ENCODE measurements around the gene CABLES1.

CABLES1 gene

GRCh38 chr18:23114171-23114881 is 21.0 kb upstream of the CABLES1 start:
- DNase-seq: no peak

DNA sequence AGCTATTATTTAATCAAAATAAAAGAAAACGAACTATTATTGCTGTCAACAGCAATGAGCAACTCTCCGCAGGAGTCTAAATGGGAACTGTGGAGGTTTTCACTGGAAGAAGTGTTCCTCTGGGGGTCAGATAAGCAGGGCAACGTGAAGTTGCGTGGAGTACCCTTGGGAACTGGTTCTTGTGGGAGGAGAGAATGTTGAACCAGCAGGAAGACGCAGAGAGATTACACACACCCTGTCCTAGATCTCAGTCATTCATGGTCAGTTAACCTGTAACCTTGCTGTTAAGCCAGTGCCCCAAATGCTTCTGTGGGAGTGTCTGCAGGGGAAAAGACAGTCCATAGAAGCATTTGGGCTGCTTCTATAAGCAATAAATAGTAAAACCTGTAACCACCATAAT is 20.4 kb upstream of the CABLES1 start:
- no peak for DNase-seq

GRCh38 chr18:23115683-23116096 is 19.6 kb upstream of the CABLES1 start:
- DNase-seq: no peak

DNA sequence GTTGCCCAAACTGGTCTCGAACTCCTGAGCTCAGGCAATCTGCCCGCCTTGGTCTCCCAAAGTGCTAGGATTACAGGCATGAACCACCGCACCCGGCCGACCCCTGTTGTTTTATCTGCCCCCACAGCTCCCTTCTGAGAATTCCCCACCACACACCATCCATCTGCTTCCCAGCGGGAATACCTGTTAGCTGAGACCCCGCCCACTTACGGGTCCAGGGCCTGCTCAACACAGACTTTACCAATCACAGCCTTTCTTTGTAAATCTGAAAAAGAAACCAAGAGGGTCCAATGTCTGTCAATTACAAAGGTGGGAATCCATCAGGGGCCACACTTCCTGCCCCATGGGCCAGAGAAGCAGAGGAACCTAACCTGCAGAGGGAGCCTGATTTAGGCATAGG is 14.2 kb upstream of the CABLES1 start:
- no peak for DNase-seq

- no peak for DNase-seq
Observed at GRCh38 chr18:23122334-23123229, 12.7 kb upstream of the CABLES1 start.

- peak; percentile 79 to 80 for DNase-seq
Observed at GRCh38 chr18:23126376-23127056, 8.8 kb upstream of the CABLES1 start.

DNA sequence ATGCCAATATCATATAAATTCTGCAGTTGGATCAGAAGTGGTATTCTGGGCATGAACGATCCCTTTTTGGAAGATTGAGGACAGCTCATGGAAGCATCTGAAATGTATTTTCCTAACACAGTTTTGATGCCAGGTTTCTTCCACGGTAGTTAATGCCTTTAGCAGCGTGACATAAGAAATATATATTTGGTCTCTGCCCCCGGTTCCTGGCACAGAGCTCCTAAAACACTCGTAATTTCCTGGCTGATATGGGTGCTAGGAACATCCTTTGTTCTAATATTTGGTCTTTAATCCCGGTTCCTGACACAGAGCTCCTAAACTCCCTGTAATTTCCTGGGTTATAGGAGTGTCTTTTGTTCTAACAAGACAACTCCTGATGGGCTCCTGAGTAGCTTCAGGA is 8.2 kb upstream of the CABLES1 start:
- no peak for DNase-seq

DNA sequence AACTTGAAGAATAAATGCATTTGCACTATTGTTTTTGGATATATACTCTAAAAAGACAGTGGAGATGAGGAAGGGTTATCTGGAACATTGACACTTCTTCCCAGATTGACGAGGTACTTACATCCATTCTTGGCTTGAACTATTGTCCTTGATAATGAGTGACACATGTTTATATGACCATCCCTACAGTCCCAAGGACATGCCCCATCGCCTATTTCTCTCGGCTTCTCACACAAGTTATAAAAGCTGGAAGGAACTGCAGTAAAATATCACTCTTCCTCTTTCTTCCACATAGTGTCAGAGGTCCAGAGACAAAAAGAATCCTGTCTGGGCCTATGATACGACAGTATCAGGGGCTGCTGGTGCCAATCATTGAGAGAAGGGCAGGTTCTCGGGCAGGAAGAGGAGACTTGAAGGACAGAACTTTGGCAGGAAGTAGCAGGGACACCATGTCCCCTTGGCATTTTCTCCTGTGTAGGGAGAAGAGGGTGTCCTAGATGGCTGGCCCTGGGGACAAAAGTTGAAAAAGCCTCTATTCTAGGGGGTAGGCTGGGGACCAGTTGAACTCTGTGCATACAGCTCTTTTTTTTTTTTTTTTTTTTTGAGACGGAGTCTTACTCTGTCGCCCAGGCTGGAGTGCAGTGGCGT is 5.8 kb upstream of the CABLES1 start:
- DNase-seq: peak in 1 of 2 donors; percentile 22

DNA sequence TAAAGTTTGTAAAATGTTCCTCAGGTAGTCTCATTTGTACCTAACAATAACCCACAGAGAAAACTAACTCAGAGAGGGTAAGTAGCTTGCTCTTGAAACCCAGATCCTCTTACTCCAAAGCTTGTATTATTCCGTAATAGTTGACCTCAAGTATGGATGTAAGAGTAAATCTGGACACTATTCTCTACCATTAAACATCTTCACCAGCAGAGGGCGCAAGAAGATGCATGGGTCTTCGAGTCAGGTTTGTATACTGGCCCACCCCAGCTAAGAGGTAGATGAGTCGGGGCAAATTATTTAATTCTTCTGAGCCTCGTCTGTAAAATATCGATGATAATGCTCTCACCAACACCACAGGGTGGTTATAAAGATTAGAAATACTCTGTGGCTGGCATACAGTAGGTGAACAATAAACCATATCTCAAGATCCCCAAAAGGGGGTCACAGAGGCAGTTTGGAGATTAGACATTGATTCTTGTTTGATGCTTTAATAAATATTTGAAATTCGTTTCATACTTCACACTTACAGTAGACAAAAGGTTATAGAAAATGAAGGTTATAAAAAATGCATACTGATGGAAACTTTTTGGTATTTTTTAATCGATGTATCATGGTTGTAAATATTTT is 3.5 kb upstream of the CABLES1 start:
- DNase-seq: peak; percentile 74 to 79

DNA sequence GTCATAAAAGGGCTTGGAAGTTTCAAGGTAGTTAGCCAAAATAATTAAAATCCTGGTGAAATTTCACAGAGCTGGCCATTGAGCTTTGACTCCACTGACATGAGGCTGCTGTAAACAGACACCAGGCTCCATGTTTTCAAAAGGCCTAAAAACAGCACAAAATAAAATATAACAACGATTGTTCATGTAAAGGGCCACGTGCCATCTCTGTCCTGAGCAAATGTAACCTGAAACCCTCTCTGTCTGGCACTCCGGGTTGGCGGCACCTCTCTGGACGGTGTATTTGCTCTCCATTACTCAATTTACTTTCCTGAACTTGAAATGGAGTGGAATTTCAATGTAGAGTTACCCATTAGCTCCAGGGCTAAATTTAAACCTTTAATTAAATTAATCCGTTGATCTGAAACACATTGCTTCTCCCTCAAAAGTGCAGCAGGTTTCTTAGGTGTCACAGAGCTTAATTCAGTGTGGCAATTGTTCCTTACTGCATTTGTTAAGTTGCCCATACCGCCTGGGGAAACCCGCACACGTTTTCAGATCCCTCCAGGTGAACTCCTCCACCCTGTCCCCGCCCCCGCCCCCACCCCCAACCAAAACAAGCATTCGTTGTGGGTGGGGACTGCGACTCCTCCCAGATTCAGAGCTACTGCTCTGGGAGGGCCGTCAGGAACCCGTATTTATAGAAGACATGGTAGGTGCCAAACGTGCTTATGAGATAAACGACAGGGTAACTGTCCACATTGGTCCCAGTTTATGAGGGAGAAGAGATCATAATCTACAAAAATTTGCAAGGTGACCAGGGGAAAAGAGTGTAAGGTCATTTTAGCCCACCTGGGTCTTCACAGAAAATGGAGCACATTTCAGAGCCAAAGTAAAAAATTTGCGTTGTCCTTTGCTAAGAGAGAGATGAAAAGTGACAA is 1.2 kb upstream of the CABLES1 start:
- DNase-seq: no peak

DNA sequence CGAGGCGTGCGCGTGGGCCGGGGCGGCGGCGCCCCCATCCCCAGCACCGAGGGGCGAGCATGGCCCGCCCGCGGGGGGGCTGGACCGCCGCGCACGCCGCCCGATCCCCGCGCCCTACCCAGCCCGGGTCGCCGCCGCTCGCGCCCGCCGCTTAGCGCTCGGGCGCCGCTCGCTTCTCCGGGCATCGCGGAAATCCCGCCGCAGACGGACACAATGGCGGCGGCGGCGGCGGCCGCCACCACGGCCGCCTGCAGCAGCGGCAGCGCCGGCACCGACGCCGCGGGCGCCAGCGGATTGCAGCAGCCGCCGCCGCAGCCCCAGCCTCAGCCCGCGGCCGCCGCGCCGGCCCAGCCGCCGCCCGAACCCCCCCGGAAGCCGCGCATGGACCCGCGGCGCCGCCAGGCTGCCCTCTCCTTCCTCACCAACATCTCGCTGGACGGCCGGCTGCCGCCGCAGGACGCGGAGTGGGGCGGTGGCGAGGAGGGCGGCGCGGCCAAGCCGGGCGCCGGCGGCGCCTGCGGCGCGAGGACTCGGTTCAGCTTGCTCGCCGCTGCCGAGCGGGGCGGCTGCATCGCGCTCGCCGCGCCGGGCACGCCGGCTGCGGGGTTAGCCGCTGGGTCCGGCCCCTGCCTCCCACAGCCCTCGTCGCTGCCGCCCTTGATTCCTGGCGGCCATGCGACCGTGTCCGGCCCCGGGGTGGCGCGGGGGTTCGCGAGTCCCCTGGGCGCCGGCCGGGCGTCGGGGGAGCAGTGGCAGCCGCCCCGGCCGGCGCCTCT is 453 bp downstream of the CABLES1 start:
- DNase-seq: peak in 1 of 2 donors; percentile 46

- peak in 1 of 2 donors; percentile 20 for DNase-seq
Observed at GRCh38 chr18:23136326-23137096, 1.2 kb downstream of the CABLES1 start.

GRCh38 chr18:23137097-23137635 is 1.9 kb downstream of the CABLES1 start:
- DNase-seq: no peak

- DNase-seq: no peak
Observed at GRCh38 chr18:23137788-23138216, 2.5 kb downstream of the CABLES1 start.

- DNase-seq: no peak
Observed at GRCh38 chr18:23138471-23138870, 3.2 kb downstream of the CABLES1 start.

DNA sequence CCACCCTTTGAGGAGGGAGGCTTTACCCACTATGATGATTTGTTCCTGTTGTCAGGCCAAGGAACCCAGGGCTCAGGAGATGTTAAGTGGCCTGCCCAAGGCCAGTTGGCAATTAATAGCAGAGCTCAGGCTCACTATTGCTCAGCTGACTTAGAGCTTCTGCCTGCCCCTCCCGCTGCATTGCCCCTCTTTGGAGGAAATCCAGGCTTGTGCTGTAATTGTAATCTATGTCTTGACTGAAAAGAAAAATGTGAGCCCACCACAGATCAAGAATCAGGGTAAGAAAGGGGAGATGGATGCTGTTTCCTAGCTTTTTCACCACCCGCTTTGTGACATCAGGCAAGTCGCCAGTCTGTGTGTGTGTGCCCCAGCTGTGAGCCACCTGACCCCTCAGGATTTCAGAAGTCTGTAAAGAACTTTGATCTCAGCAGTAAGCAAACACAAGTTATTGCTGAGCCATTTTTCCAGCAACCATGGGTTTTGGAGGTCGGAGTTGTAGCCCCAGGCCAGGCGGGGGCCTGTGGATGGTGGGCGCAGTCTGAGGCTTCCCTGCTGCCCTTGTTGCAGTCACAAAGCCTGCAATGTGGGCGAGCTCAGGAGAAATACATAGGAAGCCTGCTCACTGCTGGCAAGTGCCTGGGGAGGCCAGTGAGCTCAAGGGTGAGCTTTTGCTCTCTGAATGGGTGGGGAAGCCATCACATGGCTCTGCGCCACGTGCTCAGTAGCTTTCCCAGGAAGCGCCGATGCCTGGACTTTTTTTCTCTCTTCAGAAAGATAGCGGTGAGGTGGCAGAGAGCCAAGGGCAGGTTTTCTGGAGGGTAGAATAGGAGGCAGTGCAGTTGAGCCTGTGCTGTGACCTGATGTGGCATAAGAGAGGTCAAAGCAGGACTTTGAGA is 6.1 kb downstream of the CABLES1 start:
- no peak for DNase-seq

DNA sequence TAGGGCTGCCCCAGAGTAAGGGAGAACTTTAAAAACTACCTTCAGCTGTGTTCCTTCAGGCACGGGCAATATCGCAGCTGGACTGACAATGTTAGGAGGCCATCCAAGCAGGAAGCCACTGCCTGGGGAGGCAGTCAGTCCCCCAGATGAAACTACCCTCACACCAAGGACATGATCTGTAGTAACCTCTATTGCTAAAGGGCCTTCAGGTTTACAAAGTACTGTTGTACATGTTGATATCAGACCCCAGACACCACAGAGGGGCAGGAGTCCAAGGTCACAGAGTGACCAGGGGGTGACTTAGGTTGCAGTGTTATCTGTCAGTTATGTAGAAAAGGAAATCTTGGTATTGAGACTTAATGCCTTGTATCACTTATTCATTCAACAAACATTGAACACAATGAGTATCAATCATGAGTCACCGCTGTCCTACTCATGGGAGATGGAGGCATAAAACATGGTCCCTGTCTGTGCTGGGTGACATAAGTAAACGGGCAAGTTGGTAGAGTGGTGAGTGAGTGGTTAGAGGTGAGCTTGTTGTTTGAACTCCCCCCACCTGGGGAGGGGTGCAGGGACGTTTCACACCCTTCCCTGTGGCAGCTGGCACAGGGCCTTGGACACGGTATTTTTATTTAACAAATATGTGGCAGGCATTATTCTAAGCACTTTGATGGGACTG is 7.1 kb downstream of the CABLES1 start:
- no peak for DNase-seq

Data from inflammatory macrophage (primary cell).